MCF 10A (cell line): ENCODE data around the gene ZMYND15. TPM values are rescaled to one million over a fixed set of nuclear protein-coding genes. Genes with fewer than 3 reads are reported as not detected.

ENCODE experiments used
- total RNA-seq: library from RNA; stranded (reverse); gene quantifications from 2 replicates; pipeline ENCODE4 v1.2.3, GENCODE V29; 2022

The ZMYND15 gene
- total RNA-seq, 1 experiment from 2014 or later, result 1.8 TPM

Other genes with a start within 250 kb of the ZMYND15 start
- gene SPNS2, start 241.0 kb upstream of the ZMYND15 start, total RNA-seq, result not detected in 2 replicates
- 78.3 and 123 TPM in 2 replicates for gene MYBBP1A, start 184.4 kb upstream of the ZMYND15 start, total RNA-seq
- gene GGT6, start 179.3 kb upstream of the ZMYND15 start, total RNA-seq, result not detected in 2 replicates
- not detected in 2 replicates for gene SMTNL2, start 155.3 kb upstream of the ZMYND15 start, total RNA-seq
- gene ALOX15, start 98.2 kb upstream of the ZMYND15 start, total RNA-seq, result not detected in 2 replicates
- 63.9 and 74.8 TPM in 2 replicates for gene PELP1, start 35.7 kb upstream of the ZMYND15 start, total RNA-seq
- gene ARRB2, start 29.2 kb upstream of the ZMYND15 start, total RNA-seq, result 20.7 and 25.1 TPM in 2 replicates
- 15.2 and 15.8 TPM in 2 replicates for gene MED11, start 8.4 kb upstream of the ZMYND15 start, total RNA-seq
- gene CXCL16, start 95 bp downstream of the ZMYND15 start, total RNA-seq, result 16.7 and 20.6 TPM in 2 replicates
- not detected in 2 replicates for gene TM4SF5, start 32.1 kb downstream of the ZMYND15 start, total RNA-seq
- gene VMO1, start 46.5 kb downstream of the ZMYND15 start, total RNA-seq, result 0.77 and 1.1 TPM in 2 replicates
- not detected in 2 replicates for gene GLTPD2, start 49.1 kb downstream of the ZMYND15 start, total RNA-seq
- 169 and 182 TPM in 2 replicates for gene PSMB6, start 56.3 kb downstream of the ZMYND15 start, total RNA-seq
- gene PLD2, start 67.3 kb downstream of the ZMYND15 start, total RNA-seq, result 27.6 and 31.7 TPM in 2 replicates
- gene MINK1, start 93.5 kb downstream of the ZMYND15 start, total RNA-seq, result 106 and 124 TPM in 2 replicates
- gene C17orf107, start 159.7 kb downstream of the ZMYND15 start, total RNA-seq, result 3.6 and 4.3 TPM in 2 replicates
- gene CHRNE, start 163.3 kb downstream of the ZMYND15 start, total RNA-seq, result not detected in 2 replicates
- gene GP1BA, start 192.4 kb downstream of the ZMYND15 start, total RNA-seq, result not detected in 2 replicates
- 46.8 and 54.5 TPM in 2 replicates for gene SLC25A11, start 200.2 kb downstream of the ZMYND15 start, total RNA-seq
- gene RNF167, start 200.4 kb downstream of the ZMYND15 start, total RNA-seq, result 100.0 and 109 TPM in 2 replicates
- gene PFN1, start 208.7 kb downstream of the ZMYND15 start, total RNA-seq, result 1,010 and 1,106 TPM in 2 replicates
- 19.0 and 20.2 TPM in 2 replicates for gene ENO3, start 211.3 kb downstream of the ZMYND15 start, total RNA-seq
- 112 and 151 TPM in 2 replicates for gene SPAG7, start 228.0 kb downstream of the ZMYND15 start, total RNA-seq
- gene CAMTA2, start 247.8 kb downstream of the ZMYND15 start, total RNA-seq, result 126 and 154 TPM in 2 replicates